ENCODE measurements around the gene HPSE2.
A peak's percentile ranks its signal among the peaks of the same experiment; 100 is the strongest.

HPSE2 gene

GRCh38 chr10:98456686-98457482 is 778.8 kb downstream of the HPSE2 start:
- no peak for DNase-seq

- no peak for DNase-seq
Measured at GRCh38 chr10:98456043-98456570, 779.5 kb downstream of the HPSE2 start.

- DNase-seq: no peak
Measured at GRCh38 chr10:98453729-98454128, 781.9 kb downstream of the HPSE2 start.

- no peak for DNase-seq
Measured at GRCh38 chr10:98450618-98451017, 785.0 kb downstream of the HPSE2 start.

GRCh38 chr10:98449287-98449686 is 786.4 kb downstream of the HPSE2 start:
- DNase-seq: no peak

GRCh38 chr10:98446661-98447221 is 788.9 kb downstream of the HPSE2 start, which contains the start of gene HPS1:
HPS1 (minus strand) TSS chr10:98446935; CDS start chr10:98443240, 3,695 bp downstream.
- peak; percentile 90 for DNase-seq

- DNase-seq: peak; percentile 71
Measured at GRCh38 chr10:98446151-98446660, 789.4 kb downstream of the HPSE2 start.

GRCh38 chr10:98445200-98445812 is 790.3 kb downstream of the HPSE2 start:
- no peak for DNase-seq

- no peak for DNase-seq
Measured at GRCh38 chr10:98444314-98445006, 791.2 kb downstream of the HPSE2 start.

- no peak for DNase-seq
Measured at GRCh38 chr10:98438715-98439114, 796.9 kb downstream of the HPSE2 start.

GRCh38 chr10:98436704-98437103 is 798.9 kb downstream of the HPSE2 start:
- no peak for DNase-seq

GRCh38 chr10:98435178-98435577 is 800.5 kb downstream of the HPSE2 start:
- DNase-seq: no peak

GRCh38 chr10:98433881-98434732 is 801.5 kb downstream of the HPSE2 start:
- DNase-seq: no peak

GRCh38 chr10:98433371-98433770 is 802.3 kb downstream of the HPSE2 start:
- no peak for DNase-seq

GRCh38 chr10:98432330-98432729 is 803.3 kb downstream of the HPSE2 start:
- DNase-seq: peak; percentile 19

GRCh38 chr10:98431016-98431415 is 804.6 kb downstream of the HPSE2 start:
- DNase-seq: no peak

- no peak for DNase-seq
Measured at GRCh38 chr10:98430427-98430826, 805.2 kb downstream of the HPSE2 start.

GRCh38 chr10:98429320-98430072 is 806.2 kb downstream of the HPSE2 start:
- DNase-seq: no peak

- no peak for DNase-seq
Measured at GRCh38 chr10:98427011-98427515, 808.6 kb downstream of the HPSE2 start.

GRCh38 chr10:98425511-98426352 is 809.9 kb downstream of the HPSE2 start:
- peak; percentile 84 for DNase-seq
